Urothelium cell line (cell line): Measurements from ENCODE around the gene SNPH.

ENCODE experiments used
- DNase-seq: peaks from one replicate; pipeline ENCODE4 v3.0.0; 2011; ENCODE audit warnings: low spot score, mixed read lengths
- FAIRE-seq: peaks from 2 replicates; lab custom pipeline; 2011; peaks lifted over from hg19 to GRCh38; lab: Jason Lieb, UNC

SNPH gene

GRCh38 chr20:1304710-1305515 lies 38.8 kb downstream of the SNPH start:
- DNase-seq (no peak), FAIRE-seq (no peak)

GRCh38 chr20:1305712-1306111 lies 39.6 kb downstream of the SNPH start:
- FAIRE-seq (no peak), DNase-seq (no peak)

GRCh38 chr20:1306316-1307135 lies 40.4 kb downstream of the SNPH start:
- no peak for FAIRE-seq

DNA sequence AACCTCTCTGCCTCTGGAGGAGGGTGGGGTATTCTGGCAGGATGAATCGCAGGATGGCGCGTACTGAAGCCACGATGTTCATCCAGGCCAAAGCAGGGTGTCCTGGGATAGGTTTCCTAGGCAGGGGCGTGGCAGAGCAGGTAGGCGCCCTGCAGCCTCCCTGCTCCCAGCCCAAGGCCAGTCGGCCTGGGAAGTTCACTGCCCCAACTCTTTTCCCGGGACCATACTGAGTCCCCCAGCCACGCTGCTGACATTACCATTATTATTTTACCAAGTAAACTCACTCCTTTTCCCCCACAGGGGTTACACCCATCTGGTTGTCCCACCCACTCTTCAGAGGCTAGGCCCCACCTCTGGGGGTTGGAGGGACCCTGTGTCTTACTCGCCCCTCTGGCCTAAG lies 41.1 kb downstream of the SNPH start:
- DNase-seq (no peak), FAIRE-seq (no peak)

More at GRCh38 chr20:1306316-1307135, 40.4 kb downstream of the SNPH start:
- DNase-seq = no peak

DNA sequence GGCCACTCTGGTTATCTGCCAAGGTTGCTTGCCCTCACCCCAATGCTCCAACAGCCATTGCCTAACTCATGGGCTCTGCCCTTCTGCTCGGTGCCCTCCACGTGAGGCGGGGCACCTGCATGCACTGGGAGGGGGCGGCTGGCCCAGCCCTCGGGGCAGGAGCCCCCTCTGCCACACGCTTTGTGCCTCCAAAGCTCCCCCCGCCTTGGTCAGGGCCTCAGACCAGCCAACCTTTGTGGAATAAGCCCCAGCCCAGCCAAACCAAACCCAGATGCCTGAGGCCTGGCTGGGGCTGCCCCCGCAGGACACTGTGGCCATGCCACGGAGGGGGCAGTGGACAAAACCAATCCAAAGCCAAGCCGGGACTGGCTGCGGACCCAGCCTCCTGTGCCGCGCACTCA lies 41.5 kb downstream of the SNPH start:
- FAIRE-seq = no peak
- DNase-seq = no peak

DNA sequence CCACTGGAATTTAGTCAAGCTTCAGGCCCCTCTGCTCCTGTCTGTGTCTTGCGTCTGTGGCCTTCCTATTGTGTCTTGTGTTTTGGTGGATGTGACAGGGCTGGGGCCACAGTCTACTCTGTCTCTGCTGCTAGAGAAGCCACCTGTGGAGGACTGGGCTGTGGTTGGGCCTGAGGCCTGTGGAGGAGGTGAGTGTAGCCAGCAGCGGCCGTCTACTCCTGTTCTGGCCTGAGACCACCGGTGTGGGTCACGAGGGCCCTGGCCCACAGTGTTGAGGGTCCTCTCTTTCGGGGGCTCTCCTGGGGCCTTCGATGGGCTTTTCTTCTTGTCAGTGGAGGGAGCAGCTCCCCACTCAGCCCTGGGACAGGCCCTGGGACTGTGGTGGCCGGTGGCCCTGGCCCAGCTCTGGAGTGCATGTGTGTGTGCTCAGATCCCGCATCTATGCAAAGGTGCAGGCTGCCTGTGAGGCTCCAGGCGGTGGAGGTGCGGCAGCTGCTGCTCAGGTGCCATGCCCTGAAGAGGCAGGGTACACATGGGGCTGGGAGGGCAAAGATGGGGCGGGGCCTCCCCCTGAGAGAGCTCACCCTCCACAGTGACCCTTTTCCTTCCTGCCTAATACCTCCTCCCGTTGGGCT lies 42.1 kb downstream of the SNPH start:
- no peak for DNase-seq

DNA sequence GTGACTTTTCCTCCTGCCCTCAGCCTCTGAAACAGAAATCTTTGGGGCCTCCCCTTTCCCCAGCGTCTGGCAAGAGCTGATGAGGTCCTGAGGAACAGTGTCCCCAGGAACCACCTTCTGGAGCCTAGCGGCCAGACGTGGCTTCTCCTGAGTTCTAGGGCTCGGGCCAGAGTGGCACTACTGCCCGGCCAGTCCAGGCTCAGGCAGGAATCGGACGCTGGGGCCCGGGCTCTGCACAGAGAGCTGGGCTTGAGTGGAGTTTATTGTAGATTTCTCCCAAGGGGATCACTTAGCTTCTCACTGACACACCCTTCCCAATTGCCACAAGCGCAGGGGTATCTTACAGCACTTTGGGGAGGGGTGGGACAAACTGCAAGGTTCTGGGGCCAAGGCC lies 42.6 kb downstream of the SNPH start:
- FAIRE-seq (no peak), DNase-seq (no peak)

More for the DNA sequence above, 42.1 kb downstream of the SNPH start:
- no peak for FAIRE-seq

- DNase-seq = no peak
- no peak for FAIRE-seq
These were observed 43.3 kb downstream of the SNPH start for GRCh38 chr20:1309439-1309847.

GRCh38 chr20:1310071-1310470 lies 44.0 kb downstream of the SNPH start:
- no peak for FAIRE-seq
- DNase-seq = no peak

- DNase-seq (no peak), FAIRE-seq (no peak)
These were observed 44.6 kb downstream of the SNPH start for GRCh38 chr20:1310506-1311190.

DNA sequence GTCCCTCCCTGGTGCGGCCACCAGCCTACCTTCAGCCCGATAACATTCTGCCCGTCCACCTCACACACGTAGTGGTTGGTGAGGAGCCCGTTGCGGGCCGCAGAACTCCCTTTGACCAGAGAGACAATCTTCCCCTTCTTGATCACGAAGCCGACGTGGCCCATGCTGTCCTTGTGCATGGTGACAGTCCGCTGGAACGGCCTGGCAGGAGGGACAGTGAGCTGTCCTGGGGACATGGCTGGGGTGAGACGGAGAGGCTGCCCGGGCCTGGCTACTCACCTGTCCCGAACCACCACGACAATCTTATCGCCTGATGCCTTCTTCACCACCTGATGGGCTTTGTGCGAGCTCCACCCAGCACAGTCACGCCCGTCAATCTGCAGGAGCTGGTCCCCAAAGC lies 46.2 kb downstream of the SNPH start:
- DNase-seq (no peak), FAIRE-seq (no peak)

- no peak for DNase-seq
- FAIRE-seq = no peak
These were observed 46.8 kb downstream of the SNPH start for GRCh38 chr20:1312904-1313235.

- no peak for FAIRE-seq
- DNase-seq = peak; percentile 75
These were observed 47.3 kb downstream of the SNPH start for GRCh38 chr20:1313236-1313964.

GRCh38 chr20:1315804-1316203 lies 49.7 kb downstream of the SNPH start:
- FAIRE-seq (no peak), DNase-seq (no peak)

DNA sequence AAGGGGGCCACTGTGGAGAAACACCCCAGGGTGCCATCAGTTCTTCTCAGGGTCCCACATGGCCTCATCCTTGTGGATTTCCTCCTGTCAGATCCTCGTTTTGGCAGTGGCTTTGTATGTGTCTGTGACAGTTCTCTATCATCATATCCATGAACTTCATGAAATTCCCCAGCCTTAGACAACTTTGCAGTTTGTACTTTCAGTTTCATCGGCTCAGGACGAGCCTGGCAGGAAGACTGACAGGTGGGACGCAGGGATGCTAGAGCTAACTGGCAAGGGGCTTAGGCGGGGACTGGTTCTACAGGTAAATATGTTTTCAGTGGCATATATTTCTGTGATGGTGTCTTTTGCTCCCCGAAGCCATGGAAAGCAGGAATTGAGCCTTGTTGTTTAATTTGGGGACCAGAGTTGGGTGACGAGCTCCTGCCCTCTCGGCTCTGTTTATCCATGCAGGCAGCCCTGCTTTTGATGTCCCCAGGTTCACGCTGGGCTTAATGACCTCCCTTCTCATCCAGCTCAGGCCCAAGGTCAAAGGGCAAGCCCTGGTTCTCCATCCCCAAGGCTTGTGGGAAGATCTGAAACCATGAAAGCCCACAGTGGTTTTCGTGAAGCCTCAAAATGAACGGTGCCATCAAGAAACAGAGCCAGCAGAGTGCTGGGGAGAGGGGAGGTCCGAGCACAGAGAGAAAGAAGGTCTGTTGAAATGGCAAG lies 51.6 kb downstream of the SNPH start:
- FAIRE-seq (no peak), DNase-seq (no peak)

DNA sequence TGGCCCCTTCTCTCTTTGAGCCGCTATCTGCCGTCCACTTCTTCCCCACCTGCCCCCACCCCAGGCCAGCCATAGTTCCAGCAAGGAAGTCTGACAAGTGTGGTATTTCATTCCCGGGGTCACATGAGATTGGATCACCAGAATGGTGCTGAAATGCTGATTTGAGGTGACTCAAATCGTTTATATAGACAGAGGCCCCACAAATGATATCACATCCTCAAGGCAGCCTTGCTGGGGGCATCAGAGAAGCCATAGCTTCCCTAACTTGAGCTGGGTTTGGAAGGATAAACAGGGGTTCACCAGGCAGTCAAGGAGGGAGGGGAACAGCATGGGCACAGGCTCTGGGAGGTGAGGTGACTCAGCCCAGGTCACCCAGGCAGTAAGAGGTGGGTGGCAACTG lies 53.0 kb downstream of the SNPH start:
- no peak for DNase-seq
- no peak for FAIRE-seq

GRCh38 chr20:1319462-1319861 lies 53.4 kb downstream of the SNPH start:
- no peak for FAIRE-seq

GRCh38 chr20:1320016-1320415 lies 53.9 kb downstream of the SNPH start:
- DNase-seq = no peak
- no peak for FAIRE-seq

More at GRCh38 chr20:1319462-1319861, 53.4 kb downstream of the SNPH start:
- DNase-seq = no peak

DNA sequence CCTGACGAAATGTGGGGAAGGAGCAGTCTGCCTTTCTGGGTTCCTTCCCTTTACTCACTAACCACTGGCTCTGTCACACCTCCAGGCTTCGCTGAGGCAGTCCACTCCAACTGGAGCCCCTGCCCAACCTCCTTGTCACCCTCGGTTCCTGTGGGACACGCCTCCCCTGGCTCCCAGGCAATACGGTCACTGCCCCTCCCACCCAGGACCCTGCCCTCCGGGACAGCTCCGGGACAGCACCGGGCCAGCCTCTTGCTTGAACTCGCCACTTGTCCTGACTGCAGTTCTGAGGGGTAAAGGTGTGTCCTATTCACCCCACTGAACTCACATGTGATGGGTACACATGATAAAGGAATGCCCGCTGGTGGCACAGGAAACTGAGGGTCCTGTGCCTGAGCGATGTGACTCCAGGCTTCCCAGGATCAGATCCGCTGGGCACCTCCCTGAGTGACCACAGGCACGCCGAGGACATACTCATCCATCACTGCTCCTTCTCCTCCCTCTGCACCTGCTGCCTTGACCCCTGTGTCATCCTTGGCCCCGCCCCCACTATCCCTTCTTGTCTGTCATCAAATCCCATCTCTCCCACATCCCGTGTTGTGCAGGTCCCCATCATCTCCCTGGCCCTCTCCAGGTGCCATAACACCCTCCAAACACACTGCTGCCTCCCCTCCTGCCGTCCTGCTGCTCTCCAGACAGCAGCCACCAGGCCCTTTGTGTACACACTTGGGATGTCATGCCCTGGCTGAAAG lies 55.0 kb downstream of the SNPH start:
- FAIRE-seq = no peak
- no peak for DNase-seq
